Measurements from ENCODE around the gene THRA.

DNA sequence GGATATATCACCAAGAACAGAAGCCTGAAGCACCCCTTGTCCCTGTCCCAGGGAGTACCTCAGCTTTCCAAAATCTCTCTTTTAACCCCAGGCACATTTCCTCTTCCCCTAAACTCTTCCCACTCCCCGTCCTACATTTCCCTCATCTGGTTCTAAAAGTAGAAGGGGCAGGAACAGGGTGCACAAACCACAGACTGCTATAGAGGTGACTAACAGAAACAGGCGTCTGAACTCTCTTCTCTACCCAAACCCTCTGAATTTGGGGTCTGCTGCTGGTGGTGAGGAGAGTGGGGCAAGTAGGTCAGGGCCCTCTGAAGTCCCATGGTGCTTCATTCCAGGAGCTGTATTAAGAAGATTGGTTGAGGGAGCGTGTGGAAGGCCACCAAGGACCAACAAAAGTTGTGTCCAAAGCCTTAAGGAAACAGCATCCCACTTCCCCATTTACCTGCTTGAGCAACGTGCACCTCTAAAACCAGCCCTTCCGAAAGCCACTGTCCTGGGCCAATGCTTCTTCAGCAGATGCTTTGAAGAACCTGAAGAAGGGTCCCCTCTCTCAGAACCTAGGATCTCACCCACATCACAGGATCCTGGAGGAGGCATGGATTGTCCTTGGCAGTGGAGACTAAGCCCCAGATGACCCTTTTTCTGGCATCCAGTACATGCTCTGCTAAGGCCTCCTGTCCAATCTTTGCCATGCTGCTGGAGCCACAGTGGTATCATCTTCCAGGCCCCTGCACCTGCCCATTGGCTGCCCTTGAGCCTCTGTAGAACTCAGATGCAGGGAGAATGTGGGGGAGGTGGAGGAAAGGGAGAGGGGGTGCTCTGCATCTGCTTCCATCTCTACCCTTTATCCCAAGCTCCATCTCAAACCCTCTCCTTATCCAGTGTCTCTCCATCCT, 43.3 kb downstream of the THRA start:
- TF ChIP-seq POLR2A (IDR thresholded peaks at IDR 0.05; ENCODE audit: low read depth, low read length), result no peak
- TF ChIP-seq TAF1 (IDR thresholded peaks at IDR 0.05; ENCODE audit: borderline replicate concordance, low read depth, low read length), result no peak
- no peak for TF ChIP-seq POLR2AphosphoS5 (IDR thresholded peaks at IDR 0.05; ENCODE audit: low read depth, low read length)

Data from GM12892 (cell line).